Measurements from ENCODE around the gene SYT8.

SYT8 gene

GRCh38 chr11:1847926-1848639 lies 13.3 kb downstream of the SYT8 start:
- DNase-seq (ENCODE audit: low spot score): no peak
- no peak for TF ChIP-seq CTCF (IDR thresholded peaks at IDR 0.05; ENCODE audit: borderline replicate concordance, control extremely low read depth, extremely low read depth, insufficient read depth, missing control alignments)
- in situ Hi-C loops (cut with MboI; ENCODE audit: low sequenced_read_pairs, unreplicated experiment): no loop called here

- no peak for TF ChIP-seq CTCF (IDR thresholded peaks at IDR 0.05; ENCODE audit: borderline replicate concordance, control extremely low read depth, extremely low read depth, insufficient read depth, missing control alignments)
- in situ Hi-C loops (cut with MboI; ENCODE audit: low sequenced_read_pairs, unreplicated experiment): no loop called here
- no peak for DNase-seq (ENCODE audit: low spot score)
Measured at GRCh38 chr11:1848640-1849430, 14.0 kb downstream of the SYT8 start.

GRCh38 chr11:1851468-1852180 lies 16.8 kb downstream of the SYT8 start:
- in situ Hi-C loops (cut with MboI; ENCODE audit: low sequenced_read_pairs, unreplicated experiment): no loop called here
- no peak for DNase-seq (ENCODE audit: low spot score)
- TF ChIP-seq CTCF (IDR thresholded peaks at IDR 0.05; ENCODE audit: borderline replicate concordance, control extremely low read depth, extremely low read depth, insufficient read depth, missing control alignments): no peak

GRCh38 chr11:1852271-1852876 lies 17.6 kb downstream of the SYT8 start:
- TF ChIP-seq CTCF (IDR thresholded peaks at IDR 0.05; ENCODE audit: borderline replicate concordance, control extremely low read depth, extremely low read depth, insufficient read depth, missing control alignments): no peak
- in situ Hi-C loops (cut with MboI; ENCODE audit: low sequenced_read_pairs, unreplicated experiment): no loop called here

GRCh38 chr11:1852877-1853276 lies 18.1 kb downstream of the SYT8 start, which contains the start of gene LSP1:
Gene LSP1 (plus strand): TSS chr11:1853084. CDS start chr11:1853145, 61 bp downstream.
- in situ Hi-C loops (cut with MboI; ENCODE audit: low sequenced_read_pairs, unreplicated experiment): no loop called here
- TF ChIP-seq CTCF (IDR thresholded peaks at IDR 0.05; ENCODE audit: borderline replicate concordance, control extremely low read depth, extremely low read depth, insufficient read depth, missing control alignments): no peak
- peak; percentile 94 for DNase-seq (ENCODE audit: low spot score)

More at GRCh38 chr11:1852271-1852876, 17.6 kb downstream of the SYT8 start:
- no peak for DNase-seq (ENCODE audit: low spot score)

All from GM13976 (cell line).